ENCODE data around the gene KRT83.

The KRT83 gene

DNA sequence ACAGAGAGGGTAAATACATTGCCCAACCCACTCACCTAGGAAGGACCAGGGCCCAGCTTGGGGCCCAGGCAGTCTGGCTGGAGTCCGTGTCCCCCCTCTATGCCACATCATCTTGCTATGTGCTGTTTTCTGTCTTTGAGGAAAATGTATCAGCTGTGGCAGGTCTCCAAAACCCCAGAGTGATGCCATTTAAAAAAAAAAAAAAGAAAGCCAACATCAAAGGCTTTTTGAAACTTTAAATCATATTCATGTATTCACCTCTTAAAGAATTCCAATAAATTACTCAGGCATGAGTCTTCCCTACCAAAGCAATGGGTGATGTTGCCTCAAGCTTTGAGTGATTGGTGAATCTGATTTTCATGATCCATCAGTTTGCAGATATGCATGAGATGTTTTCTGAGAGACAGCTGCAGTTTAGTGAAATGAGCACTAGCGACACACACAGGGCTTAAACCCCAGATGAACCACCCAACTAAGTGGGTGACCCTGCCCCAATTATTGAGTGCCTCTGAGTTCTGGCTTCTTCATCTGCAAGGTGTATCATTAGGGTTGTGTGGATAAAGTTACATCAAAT, 35.9 kb downstream of the KRT83 start:
- no peak for DNase-seq

DNA sequence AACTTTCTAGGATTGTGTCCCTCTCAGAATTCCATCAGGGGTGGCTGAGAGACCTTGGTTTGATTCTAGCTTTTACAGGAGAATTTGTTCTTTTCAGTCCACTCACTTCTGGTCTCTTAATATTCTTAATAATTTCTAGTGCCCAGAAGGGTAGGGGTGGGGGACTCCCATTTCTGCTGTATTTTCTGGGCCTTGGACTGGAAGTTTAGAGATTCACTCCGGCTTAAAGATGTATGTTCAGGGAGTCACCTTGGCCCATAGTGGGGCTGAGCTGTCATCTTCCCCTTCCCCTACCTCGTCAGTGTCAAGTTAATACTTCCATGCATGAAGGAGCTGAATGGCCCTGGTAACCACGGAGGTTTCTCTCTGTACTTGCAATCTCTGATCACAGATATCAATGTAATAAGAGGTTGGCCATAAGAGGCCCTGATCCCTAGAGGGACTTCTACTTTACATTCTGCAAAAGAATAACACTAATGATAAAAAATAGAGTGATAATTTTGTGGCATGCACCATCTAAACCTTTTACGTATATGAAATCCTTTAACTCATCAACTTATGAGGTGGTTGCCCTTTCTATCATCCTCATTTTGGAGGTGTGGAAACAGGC, 36.5 kb downstream of the KRT83 start:
- no peak for DNase-seq

DNA sequence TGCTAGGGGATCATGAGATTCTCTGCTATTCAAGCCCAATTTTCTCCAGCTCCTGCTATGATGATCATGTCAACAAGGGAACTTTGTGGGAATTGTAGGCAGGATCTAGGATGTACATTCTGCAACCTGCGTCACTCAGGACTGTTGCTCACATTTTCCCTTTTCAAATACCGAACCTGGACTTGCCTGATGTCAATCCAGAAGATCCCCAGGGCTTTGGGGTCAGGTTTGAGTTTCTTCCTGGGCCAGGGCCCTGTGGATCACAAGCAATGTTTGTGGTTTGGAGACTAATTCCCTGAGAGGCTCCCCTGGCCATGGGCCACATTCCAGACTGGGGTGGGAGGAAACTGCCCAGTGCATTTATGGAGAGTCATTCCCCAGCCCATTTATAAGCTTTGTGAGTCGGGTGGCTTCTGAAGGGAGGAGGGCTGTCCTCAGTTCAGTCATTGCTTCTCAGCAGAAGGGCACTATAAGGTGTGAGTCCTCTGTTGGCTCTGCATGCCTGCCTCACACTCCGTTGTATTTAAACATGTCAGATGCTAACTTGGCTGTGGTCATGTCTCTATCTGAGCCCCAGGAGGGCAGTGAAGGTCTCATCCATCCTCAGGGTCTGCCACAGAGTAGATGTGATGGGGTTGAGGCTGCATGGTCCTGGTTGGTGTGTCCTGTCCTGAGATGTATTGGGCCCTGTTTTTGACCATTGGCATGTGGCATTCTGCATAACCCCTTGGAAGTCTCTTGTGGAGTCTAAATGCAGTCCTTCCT, 40.2 kb downstream of the KRT83 start:
- peak in 1 of 2 experiments; percentile 6 for DNase-seq

DNA sequence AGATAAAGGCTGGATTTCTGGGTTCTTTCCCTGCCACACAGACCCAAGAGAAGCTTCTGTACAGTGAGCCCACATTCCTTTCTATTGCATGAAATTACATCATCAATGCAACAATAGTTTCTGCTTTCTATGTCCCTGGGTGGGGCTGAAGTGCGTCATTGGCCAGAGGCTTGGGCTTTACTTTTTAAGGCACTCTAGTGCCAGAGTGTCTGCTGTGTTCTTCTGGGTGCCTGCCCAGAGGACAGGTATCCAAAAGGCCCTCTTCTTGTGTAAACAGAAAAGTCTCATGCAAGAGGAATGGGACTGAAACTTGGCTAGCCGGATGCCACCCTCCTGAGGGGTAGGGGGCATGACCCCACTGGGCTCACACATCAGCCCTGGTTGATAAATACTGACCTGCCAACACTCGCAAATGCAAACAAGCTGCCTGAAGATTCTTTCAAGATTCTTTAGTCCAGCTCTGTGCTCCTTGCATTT, 40.8 kb downstream of the KRT83 start:
- DNase-seq, result peak in 1 of 2 experiments; percentile 8

DNA sequence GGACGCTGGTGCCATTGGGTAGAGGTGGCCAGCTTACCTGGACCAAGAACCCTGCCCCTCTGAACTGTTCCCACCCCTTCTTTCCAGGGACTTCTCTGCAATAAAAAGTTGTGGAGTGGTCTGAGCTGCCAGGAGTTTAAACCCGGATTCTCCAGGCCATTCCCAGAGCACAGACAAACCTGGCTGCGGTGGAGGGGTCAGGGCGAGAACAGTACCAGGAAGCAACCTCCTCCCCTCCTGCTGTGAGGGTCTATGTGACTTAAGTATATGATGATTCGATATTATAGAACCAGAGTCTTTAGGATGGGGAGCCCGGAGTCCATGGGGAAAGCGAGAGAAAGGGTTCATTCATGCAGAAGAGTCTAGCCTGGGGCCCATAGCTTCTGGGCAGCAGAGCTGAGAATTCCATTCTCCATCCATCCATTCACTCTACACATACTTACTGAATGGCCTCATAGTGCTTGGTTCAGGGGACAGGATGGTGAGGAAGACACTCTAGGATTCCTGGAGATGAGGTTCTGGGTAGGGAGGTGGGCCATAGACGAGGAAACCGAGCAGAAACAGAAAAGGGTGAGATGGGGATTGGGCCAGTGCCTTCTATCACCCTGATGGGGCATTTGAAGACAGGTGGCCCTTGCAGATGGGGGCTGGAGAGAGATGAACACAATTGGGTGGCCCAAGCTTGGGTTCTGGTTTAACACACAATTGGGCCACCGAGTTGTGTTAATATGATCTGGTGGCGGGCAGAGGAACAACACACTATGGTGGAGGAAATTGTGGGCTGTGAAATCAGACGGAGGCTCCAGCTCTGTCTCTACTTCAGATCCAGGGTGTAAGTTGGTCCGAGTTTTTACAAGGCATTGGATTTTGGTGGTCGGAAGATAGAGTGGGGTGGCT, 41.5 kb downstream of the KRT83 start:
- peak in 1 of 2 experiments; percentile 4 for DNase-seq

DNA sequence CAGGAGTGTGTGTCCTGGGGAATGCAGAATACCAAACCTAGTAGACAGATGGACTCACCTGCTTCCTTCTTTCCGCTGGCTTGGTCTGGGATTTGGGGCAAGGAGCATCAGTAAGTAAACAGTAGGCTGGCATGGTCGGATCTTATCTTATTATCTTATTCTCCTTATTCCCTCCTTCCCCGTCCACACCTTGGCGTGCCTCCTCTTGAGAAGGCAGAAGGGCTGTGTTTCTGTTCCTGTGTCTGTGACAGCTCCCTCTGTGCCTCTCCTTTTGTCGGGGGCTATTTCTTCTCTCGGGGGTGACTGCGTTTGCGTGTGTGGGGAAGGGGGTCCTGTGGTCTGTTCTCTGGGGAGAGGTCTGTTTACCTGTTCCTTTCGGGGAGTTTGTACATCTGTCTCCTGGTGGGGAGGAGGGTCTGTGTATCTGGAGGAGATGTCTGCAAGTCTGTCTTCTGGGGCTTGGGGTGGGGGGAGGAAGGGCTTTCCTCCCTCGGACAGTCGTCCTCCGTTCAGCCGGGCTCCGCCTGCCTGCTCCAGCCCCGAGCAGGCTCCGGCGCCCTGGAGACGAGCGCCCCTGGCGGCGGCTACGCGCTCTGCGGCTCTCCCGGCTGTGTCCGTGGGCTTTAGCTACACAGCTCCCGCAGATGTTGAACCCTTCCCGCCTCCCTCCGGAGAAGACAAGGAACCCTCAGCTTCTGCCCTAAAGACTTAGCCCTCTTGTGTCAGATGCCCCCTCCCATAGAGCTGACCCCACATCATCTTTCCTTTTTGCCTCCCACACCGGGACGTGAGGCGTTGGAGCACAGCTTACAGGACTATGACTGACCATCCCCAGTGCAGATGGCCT, 42.4 kb downstream of the KRT83 start:
- DNase-seq, result peak; percentile 81 to 86

DNA sequence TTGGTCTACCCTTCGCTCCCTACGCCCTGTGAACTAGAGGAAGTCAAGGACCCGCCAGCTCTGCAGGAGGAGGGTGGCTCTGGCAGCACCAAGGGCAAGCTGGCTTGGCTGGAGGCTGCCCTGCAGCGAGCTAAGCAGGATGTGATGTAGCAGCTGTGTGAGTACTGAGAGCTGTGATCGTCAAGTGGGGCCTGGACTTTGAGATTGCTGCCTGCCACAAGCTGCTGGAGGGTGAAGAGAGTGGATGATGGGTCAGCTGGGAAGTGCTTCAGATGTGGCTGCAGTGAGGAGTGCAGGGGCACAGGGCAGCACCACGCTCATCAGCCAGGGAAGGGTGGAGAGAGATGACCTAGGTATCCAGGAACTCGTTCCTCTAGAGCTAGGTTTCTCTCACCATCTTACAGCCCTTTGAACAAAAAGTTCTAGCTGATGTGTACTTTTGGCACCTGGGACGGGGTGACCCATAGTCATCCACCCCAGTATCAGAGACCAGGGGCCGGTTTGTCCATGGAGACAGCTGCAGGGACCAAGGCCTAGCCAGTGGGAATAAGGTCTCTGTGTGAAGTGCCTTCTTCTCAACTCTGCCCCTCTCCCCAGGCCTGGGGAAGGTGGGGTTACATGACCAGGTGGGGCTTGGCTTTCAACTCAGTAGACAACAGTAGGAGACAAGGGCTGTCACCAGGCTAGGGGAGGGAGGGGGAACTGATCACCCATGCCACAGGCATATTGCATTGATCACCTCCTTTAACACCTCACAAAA, 43.5 kb downstream of the KRT83 start:
- peak in 1 of 2 experiments; percentile 12 for DNase-seq

DNA sequence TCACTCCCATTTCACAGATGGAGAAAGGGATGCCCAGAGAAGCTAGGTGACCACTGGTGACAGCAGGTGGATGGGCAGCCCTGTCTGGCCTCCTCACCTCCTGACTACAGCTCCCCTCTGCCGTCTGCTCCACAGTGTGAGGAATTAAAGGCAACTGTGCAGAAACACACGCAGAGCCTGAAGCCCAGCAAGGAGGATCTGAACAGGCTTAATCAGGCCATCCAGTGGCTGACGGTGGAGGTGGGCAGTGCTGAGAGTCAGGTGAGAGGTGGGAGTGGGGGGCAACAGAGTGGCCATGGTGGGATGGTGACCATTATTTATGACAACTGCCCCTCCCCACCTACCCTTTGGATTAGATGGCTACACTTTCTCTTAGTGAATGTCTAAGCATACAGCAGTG, 45.5 kb downstream of the KRT83 start:
- no peak for DNase-seq

DNA sequence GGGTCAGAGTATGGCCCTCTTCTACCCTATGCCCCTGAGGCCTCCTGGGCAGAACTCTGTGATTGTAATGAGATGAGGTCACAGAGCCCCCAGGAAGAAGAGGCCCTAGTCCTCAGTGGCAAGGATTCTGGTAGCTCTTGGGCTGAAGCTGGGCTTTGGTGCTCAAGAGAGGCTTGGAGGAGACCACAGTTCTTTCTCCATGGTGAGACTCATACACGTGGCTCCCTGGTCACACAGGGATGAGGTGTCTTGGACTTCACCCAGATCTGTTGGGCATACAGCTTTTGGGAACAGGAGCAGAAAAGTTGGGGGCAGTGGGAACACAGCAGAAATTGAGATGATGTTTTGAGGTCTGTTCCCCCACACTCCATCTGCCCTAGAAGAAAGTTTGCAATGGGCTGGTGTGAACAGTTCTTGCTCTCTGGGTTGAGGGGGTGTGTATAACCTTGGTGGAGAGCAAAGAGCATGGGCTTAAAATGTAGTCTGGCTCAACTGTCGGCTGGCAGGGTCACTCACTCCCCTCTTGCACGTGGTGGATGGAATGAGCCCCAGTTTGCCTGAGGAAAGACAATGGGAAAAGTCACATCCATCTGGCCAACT, 46.6 kb downstream of the KRT83 start, which contains the start of gene KRT86:
KRT86 (plus strand) TSS at position 125 of the 600 bp plus-strand sequence. CDS start 27,272 bp downstream, outside the sequence.
- DNase-seq, result peak in 1 of 2 experiments; percentile 4

DNA sequence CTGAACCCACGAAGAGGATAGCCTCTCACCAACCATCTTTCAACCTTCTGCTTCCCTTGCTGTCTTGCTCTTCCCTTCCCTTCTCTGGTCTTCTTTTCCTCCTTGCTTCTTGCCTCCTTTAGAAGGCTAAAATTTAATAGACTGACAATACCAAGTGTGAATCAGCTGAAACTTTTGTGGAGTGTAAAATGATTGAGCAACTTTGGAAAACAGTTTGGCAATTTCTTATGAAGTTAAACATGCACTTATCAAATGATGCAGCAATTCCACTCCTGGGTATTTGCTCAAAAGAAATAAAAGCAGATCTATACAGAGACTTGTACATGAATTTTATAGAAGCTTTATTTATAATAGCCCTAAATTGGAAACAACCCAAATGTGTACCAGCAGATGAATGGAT, 50.0 kb downstream of the KRT83 start:
- DNase-seq, result no peak

DNA sequence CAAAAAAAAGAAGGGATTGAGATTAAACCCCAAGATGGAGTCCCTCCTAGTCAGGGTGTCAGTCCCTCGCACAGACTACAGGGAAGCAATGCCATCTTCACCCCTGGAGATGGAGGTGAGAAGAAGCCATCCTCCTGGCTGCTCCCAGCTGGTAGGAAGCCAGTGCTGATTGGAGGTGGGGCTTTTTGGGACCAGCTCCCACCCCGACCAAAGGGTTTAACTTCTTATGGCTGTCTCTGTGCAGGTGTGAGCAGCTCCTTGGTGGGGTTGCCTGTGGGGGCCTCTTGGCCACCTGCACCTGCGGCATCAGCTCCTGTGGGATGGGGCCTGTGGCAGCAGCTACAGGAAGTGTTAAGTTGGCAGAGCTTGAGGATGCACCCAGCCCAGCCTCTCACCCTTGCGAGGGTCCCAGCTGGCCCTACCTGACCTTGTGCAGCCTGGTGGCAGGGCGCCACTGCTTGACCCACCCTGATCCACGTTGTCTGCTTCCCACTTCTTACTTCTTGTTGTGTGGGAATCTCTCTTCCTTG, 50.6 kb downstream of the KRT83 start:
- DNase-seq, result no peak

DNA sequence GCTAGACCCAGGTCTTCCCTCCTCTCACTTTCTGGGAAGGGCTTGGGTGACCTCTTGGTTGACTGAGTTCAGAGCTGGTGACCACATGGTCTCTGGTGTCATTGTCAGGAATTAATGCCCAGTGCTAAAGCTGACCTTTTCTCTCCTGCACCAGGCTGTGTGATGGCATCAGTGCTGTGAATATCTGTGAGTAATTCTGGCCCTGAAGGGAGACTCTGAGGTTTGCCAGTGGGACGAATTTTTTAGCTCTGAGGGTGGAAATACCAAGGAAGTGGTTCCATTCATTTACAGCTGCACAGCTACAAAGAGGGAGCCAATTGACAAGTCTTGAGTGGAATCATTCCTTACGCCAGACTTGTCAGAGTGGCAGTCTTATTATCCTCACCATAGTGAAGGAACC, 53.0 kb downstream of the KRT83 start:
- no peak for DNase-seq

DNA sequence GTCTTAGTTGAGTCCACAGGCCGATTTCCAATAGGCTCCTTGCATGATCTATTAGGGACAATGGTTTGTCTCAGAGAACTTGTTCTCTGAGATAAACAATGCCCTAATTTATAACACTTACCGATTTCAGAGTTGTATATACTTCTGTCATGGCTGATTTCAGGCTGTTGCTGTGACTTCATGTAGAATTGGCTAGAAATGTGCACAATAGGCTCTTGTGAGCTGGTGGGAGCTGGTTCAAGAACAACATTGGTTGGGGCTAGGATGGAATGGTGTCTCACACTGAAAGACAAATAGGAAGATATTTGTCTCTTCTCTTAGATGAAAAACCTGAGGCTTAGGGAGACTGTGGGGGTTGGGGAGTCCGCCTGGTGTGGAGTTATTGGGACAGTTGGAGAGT, 53.5 kb downstream of the KRT83 start:
- no peak for DNase-seq

DNA sequence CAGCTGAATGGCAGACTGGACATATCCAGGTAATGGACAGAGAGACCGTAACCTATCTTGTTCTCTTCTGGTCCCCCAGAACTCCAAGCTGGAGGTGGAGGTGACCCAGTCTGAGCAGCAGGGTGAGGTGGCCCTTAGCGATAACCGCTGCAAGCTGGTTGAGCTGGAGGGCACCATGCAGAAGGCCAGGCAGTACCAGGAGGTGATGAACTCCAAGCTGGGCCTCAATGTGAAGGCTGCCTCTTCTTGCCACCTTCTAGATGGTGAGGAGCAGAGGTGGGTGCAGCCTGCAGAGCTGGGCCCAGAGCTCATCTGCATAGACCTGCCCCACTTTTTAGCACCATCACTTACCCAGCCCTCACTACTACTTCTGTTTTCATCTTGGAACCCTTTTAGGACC, 53.9 kb downstream of the KRT83 start:
- no peak for DNase-seq

DNA sequence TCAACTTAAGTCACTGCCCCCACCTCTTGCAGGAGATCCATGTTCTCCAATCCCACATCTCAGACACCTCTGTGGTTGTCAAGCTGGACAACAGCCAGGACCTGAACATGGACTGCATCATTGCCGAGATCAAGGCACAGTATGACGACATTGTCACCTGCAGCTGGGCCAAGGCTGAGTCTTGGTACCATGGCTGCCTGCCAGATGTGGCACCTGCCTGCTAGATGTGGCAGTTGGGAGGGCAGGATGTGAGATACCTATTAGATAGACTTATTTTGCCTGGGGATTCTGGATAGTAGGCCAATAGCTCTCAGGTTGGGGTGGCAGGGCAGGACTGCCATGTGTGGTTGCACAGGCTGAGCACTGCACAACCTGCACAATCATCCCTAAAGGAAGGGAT, 54.7 kb downstream of the KRT83 start:
- DNase-seq, result no peak

DNA sequence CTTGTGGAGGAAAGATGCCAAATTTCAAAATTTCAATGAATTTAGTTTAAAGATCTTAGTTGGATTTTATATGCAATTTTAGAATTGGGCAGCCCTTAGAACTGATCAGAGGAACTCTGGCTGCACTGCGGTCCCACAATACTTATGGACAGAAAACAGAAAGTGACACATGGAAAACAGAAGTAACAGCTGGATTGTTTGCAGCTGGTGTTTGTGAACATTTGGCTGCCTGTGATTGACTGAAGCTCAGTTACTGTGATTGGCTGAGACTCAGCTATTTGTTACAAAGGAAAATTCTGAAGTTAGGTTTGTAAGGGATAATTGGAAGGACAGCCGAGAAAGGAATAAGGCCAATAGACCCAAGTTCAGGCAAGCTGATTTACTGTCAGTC, 56.8 kb downstream of the KRT83 start:
- no peak for DNase-seq
